Embryonic facial prominence (tissue), 1 donor: ENCODE measurements around the gene C12orf76.
A peak's percentile ranks its signal among the peaks of the same experiment; 100 is the strongest.
"Not testable (repeated sequence)": the region's sequence is repeated elsewhere in the genome, so short reads cannot be mapped to it uniquely, and the experiment has no call there.

Source experiments
- DNase-seq: peaks from one replicate; pipeline ENCODE4 v3.0.0-alpha.2; 2016; ENCODE audit errors: extremely low spot score

Gene C12orf76

GRCh38 chr12:110048242-110049027, at the start of gene C12orf76:
TSS of gene C12orf76 (minus strand) at chr12:110048522. CDS start at chr12:110048495, 27 bp downstream.
- DNase-seq, result peak; percentile 94

GRCh38 chr12:110093631-110094311, 45.4 kb upstream of the C12orf76 start:
- no peak for DNase-seq

DNA sequence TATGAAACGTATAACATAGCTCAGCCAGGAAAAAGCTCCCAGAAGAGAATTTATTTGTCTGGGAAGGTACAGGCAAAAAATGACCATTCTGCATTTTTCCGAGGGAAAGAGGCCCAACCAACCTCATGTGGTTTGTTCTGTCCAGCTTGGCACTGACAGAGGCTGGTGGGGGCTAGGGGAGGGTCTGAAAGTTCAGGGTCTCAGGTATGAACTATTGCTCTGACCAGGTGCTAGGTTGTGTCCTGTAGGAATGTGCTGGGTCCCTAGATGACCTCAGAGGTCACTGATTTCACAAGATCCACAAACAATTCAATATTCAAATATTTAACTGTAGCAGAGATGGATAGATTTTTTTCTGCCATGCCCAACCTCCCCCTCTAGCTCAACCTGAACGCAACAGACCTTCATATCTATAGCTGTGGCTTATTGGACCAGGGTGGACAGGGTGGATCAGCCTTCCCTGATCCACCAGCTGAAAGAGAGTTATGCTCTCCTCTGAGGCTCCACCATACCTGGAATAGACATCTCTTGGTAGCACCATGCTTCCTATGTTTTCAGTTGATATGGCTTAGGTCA, 42.9 kb upstream of the C12orf76 start:
- no peak for DNase-seq

DNA sequence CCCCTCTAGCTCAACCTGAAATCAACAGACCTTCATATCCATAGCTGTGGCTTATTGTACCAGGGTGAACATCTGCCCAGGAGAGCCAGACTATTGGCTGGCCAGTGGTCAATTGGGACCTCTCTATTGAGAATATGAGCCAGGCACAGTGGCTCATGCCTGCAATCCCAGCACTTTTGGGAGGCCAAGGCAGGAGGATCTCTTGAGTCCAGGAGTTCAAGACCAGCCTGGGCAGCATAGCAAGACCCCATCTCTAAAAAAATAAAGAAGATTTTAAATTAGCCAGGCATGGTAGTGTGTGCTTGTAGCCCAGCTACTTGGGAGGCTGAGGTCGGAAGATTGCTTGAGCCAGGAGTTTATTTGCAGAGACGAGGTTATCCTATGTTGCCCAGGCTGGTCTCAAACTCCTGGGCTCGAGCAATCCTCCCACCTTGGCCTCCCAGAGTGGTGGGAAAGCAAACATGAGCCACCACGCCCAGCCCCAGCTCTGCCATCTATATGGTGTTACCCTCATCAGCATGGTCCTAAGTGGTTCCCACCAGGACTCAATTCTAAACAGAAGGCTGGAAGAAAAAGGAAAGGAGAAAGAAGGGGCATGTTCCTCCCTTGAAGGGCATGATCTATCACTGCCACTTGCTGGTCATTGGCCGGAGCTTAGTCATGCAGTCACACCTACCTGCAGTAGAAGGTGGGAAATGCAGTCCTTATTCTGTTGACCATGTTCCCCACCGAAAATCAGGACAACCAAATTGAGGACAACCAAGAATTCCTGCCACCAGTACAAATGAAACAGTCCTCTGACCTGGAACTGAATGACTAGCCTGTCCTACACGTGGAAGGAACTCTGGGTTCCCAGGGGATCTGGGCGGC, 42.2 kb upstream of the C12orf76 start:
- DNase-seq, result no peak

- no peak for DNase-seq
Measured at GRCh38 chr12:110088936-110089335, 40.6 kb upstream of the C12orf76 start.

- DNase-seq, result not testable (repeated sequence)
Measured at GRCh38 chr12:110088216-110088615, 39.9 kb upstream of the C12orf76 start.

DNA sequence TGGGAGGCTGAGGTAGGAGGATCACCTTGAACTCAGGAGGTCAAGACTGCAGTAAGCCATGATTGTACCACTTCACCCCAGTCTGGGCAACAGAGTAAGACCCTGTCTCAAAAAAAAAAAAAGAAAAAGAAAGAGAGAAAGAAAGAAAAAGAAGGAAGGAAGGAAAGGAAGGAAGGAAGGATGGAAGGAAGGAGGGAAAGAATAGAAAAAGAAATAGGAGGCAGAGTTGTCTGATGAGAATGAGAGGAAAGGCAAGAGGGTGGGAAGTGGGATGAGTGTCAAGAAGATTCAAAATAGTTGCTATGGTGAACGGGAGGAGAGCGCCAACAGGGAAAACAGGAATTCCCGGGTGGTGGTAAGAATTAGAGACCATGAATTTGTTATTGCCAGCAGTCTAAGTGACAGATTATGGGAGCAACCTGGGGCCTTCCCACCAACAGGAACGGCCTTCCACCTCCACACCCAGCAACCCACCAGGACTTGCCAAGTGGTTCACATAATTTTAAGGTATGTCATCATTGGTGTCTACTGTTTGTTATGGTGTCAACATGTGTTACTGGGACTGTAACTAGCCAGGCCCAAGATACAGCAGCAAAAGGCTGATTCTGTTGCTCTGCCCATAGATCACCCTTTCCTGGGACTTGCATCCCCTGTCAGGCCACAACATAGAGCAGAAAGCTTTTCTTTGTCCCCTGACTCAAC, 36.1 kb upstream of the C12orf76 start:
- no peak for DNase-seq

DNA sequence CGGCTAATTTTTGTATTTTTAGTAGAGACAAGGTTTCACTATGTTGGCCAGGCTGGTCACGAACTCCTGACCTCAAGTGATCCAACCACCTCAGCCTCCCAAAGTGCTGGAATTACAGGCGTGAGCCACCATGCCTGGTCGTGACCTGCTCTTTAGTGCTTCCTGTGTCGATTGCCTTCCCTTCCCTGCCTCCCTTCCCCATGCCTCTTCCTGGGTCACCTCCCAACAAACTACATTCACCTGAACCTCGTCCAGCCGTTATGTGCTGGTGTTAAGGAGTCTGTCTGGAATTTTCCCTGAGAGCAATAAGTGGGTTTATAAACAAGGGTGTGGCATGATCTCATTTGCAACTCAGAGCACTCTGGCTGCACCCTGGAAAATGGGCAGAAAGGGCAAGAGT, 32.1 kb upstream of the C12orf76 start:
- no peak for DNase-seq

GRCh38 chr12:110079477-110080400, 31.4 kb upstream of the C12orf76 start:
- no peak for DNase-seq

DNA sequence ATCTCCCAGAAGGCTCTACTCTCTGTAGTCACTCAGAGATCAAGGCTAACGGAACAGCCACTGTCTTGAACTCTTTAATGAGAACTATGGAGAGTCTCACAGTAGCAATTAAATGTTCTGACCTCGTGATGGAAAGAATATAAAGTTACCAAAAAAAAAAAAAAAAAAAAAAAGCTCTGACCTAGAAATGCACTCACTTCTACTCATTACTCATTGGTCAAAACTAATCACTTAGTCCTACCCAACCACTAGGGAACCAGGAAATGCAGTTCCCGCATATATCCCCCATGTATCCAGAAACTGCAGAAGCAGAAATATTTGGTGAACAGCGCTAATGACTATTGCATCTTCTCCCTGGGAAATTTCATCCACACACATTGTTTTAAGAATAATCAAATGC, 29.5 kb upstream of the C12orf76 start:
- no peak for DNase-seq

DNA sequence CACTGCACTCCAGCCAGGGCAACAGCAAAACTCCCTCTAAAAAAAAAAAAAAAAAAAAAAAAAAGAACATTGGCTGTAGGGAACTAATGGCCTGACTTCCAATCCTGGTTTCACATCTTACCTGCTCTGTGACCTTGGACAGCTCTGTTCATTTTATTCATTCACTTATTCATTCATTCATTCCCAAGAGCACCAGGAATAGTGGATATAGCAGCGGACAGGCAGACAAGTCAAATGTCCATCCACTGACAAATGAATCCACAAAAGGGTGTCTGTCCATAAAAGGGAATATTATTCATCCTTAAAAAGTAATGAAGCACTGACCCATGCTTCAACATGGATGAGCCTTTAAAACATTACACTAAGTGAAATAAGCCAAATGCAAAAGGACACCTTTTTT, 27.6 kb upstream of the C12orf76 start:
- no peak for DNase-seq

DNA sequence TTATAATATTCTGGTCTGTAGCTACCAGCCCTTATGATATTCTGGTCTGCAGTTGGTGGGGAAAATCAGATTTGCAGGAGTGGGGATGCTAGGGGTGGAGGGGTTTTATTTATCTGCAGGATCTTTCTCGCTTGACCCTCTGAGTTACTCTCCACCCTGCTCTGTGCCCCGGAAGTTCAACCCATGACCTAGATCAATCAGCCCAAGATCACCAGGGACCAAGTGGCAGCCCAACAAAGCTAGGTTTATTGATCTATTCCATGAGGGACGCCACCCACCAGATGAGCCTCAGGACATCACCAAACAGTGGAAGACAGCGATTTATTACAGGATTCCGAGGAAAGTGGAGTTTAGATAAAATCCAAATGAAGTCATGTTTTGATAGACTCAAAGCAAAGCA, 25.8 kb upstream of the C12orf76 start:
- no peak for DNase-seq

DNA sequence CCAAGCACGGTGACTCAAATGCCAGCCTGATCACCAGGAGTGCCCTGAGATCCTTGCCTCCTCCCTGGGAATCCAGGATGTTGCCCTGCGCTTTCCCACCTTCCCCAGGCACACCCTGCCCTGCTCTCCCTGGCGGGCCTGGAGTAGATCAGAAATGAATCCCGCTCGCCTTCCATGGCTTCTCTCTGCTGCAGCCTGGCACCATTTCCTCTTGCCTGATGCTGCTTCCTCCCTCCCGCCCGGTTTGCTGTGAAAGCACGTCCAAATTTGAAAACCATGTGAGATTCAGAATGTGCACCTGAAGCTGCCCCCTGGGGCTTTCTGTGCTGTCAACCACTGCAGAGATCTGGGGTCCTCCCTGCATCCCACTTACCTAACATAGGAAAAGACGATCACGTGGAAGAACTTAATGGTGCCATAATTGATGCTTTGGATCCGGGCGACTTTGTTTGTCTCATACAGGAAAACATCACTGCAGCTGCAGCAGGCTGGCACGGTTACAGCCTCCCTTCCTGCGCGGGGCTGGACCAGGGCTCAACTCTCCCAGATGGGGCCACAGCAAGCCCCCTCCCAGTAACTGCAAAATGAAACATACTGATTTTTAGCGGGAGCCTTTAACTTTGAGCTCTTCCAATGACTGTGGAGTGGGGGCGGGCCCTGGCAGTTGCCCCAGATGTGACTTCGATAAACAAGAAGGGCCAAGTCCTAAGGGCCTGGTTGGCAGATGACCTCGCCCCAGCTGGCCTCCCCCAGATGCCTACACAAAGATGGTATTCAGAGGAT, 24.9 kb upstream of the C12orf76 start:
- no peak for DNase-seq

DNA sequence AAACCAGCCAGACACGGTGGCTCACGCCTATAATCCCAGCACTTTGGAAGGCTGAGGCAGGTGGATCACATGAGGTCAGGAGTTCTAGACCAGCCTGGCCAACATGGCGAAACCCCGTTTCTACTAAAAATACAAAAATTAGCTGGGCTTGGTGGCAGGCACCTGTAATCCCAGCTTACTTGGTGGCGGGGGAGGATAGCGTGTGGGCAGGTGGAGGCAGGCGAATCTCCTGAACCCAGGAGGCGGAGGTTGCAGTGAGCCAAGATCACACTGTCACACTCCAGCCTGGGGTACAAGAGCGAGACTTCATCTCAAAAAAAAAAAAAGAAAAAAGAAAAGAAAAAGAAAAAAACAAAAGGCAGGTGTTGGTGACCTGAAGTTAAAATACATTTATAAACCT, 24.3 kb upstream of the C12orf76 start:
- DNase-seq, result not testable (repeated sequence)

GRCh38 chr12:110071967-110072366, 23.6 kb upstream of the C12orf76 start:
- no peak for DNase-seq

DNA sequence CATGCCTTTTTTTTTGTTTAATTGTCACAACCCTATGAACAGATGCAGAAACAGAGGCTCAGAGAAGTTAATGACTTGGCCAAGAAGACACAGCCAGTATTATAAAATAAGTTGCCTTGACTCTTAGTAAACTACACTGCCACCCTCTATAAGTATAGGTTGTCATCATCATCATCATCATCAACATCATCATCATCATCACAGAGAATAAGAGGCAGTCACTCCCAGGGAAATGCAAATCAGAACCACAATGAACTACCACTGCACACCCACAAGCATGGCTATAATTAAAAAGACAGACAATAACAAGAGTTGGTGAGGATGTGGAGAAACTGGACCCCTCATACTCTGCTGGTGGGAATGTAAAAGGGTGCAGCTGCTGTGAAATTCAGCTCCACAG, 23.2 kb upstream of the C12orf76 start:
- DNase-seq, result no peak

DNA sequence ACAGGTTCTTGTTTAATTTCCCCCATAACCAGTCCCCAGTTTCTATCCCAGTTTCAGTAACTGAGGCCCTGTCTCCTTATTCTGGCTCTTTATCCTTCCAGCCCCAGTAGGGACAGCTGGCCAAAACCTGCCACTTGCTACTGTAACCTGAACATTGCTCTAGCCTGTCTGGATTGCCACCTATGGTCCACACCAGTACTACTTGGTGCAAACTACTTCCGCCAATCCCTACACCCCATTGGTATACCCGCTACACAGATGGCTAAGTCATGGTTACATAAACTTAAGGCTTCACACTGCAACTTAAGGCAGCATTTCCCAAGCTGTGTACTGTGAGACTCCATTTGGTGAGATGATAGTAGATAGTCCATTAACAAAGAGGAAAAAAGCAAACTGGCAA, 20.3 kb upstream of the C12orf76 start:
- DNase-seq, result no peak

- DNase-seq, result not testable (repeated sequence)
Measured at GRCh38 chr12:110068115-110068514, 19.8 kb upstream of the C12orf76 start.

DNA sequence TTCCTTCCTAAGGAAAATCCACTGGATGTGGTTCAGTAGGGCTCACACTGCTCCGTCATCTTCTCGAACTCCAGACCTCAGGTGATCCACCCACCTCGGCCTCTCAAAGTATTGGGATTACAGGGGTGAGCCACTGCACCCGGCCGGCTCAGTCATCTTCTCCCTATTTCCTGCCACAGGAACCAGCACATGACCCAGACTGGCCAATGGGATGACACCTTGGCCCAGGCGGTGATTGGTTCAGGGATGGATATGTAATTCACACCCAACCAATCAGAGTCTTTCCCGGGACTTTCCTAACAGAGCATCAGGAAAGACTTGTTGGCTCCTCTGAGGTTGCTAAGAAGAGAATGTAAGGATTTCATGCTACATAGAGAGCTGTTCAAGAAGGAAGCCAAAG, 19.2 kb upstream of the C12orf76 start:
- DNase-seq, result no peak
